HepG2 (cell line): Measurements from ENCODE around the gene DNAJC12. TPM values are rescaled to one million over a fixed set of nuclear protein-coding genes. Genes with fewer than 3 reads are reported as not detected.
A peak's percentile ranks its signal among the peaks of the same experiment; 100 is the strongest.

ENCODE experiments used
- ARID3A ChIP-seq: IDR thresholded peaks from 2 replicates; pipeline ENCODE4 v1.6.1; 2012; ENCODE audit warnings: low read depth, low read length, improper control_type of control experiment
- BORCS8-MEF2B ChIP-seq: sonication (generic); formaldehyde crosslinking; IDR thresholded peaks from 2 replicates; pipeline ENCODE4 v1.8.0; 2022; ENCODE audit warnings: mild to moderate bottlenecking, missing genetic modification reagents
- CSRNP2 ChIP-seq: sonication (generic); formaldehyde crosslinking; conservative IDR thresholded peaks from 2 replicates; pipeline ENCODE4 v1.8.0; 2022; ENCODE audit warnings: low read depth, missing genetic modification reagents
- DPF2 ChIP-seq: sonication (generic); formaldehyde crosslinking; IDR thresholded peaks from 2 replicates; pipeline ENCODE4 v1.4.0; 2020; ENCODE audit warnings: mild to moderate bottlenecking, low read depth, missing genetic modification reagents, borderline replicate concordance
- HNRNPL ChIP-seq: fragments of 200-400 bp; formaldehyde crosslinking; IDR thresholded peaks from 2 replicates; pipeline ENCODE4 v1.6.1; 2017; ENCODE audit warnings: mild to moderate bottlenecking, low read depth, low read length
- KLF12 ChIP-seq: sonication (generic); formaldehyde crosslinking; IDR thresholded peaks from 2 replicates; pipeline ENCODE4 v1.4.0; 2020; ENCODE audit warnings: missing genetic modification reagents, borderline replicate concordance
- PLSCR1 ChIP-seq: sonication (generic); formaldehyde crosslinking; IDR thresholded peaks from 2 replicates; pipeline ENCODE4 v1.5.0; 2020; ENCODE audit warnings: missing genetic modification reagents, mild to moderate bottlenecking, borderline replicate concordance
- POGK ChIP-seq: sonication (generic); formaldehyde crosslinking; conservative IDR thresholded peaks from 2 replicates; pipeline ENCODE4 v1.8.0; 2022; ENCODE audit warnings: mild to moderate bottlenecking, moderate library complexity, missing genetic modification reagents
- POLR2AphosphoS5 ChIP-seq: IDR thresholded peaks from 2 replicates; pipeline ENCODE4 v1.6.1; 2012; ENCODE audit warnings: low read depth, low read length
- SOX13 ChIP-seq, 3 experiments: fragments of 450-650 bp in 1 of 3; sonication (generic) in 1 of 3; formaldehyde crosslinking in 1 of 3; IDR thresholded peaks in 2 of 3; conservative IDR thresholded peaks in 1 of 3; 2 replicates each; pipeline versions ENCODE4 v1.5.0 to v1.6.1; 2016 to 2020; ENCODE audit warnings: antibody characterized with exemption in 1 of 3, mild to moderate bottlenecking in 1 of 3, missing compliant biosample characterization in 1 of 3, missing genetic modification reagents in 1 of 3, moderate library complexity in 1 of 3
- ZFP41 ChIP-seq: sonication (generic); formaldehyde crosslinking; IDR thresholded peaks from 2 replicates; pipeline ENCODE4 v1.4.0; 2020; ENCODE audit warnings: mild to moderate bottlenecking, missing genetic modification reagents, borderline replicate concordance
- ZNF230 ChIP-seq: sonication (generic); formaldehyde crosslinking; IDR thresholded peaks from 2 replicates; pipeline ENCODE4 v1.4.0; 2020; ENCODE audit warnings: mild to moderate bottlenecking, missing genetic modification reagents
- ZNF274 ChIP-seq: sonication (generic); formaldehyde crosslinking; IDR thresholded peaks from 2 replicates; pipeline ENCODE4 v1.5.1; 2020; ENCODE audit warnings: mild to moderate bottlenecking, missing genetic modification reagents
- ZNF331 ChIP-seq: sonication (generic); formaldehyde crosslinking; IDR thresholded peaks from 2 replicates; pipeline ENCODE4 v1.4.0; 2020; ENCODE audit warnings: missing genetic modification reagents
- ZNF354B ChIP-seq: sonication (generic); formaldehyde crosslinking; IDR thresholded peaks from 2 replicates; pipeline ENCODE4 v1.8.0; 2022; ENCODE audit warnings: mild to moderate bottlenecking, missing genetic modification reagents
- ZNF430 ChIP-seq: sonication (generic); formaldehyde crosslinking; IDR thresholded peaks from 2 replicates; pipeline ENCODE4 v1.9.0; 2021; ENCODE audit warnings: mild to moderate bottlenecking, missing genetic modification reagents
- ZNF441 ChIP-seq: sonication (generic); formaldehyde crosslinking; IDR thresholded peaks from 2 replicates; pipeline ENCODE4 v1.7.0; 2021; ENCODE audit warnings: missing genetic modification reagents, borderline replicate concordance
- ZNF556 ChIP-seq: sonication (generic); formaldehyde crosslinking; IDR thresholded peaks from 2 replicates; pipeline ENCODE4 v1.4.0; 2020; ENCODE audit warnings: mild to moderate bottlenecking, missing genetic modification reagents, borderline replicate concordance
- ZNF678 ChIP-seq: sonication (generic); formaldehyde crosslinking; IDR thresholded peaks from 2 replicates; pipeline ENCODE4 v1.4.0; 2020; ENCODE audit warnings: mild to moderate bottlenecking, missing genetic modification reagents
- ZNF691 ChIP-seq: sonication (generic); formaldehyde crosslinking; IDR thresholded peaks from 2 replicates; pipeline ENCODE4 v1.4.0; 2020; ENCODE audit warnings: missing genetic modification reagents, low read depth, mild to moderate bottlenecking, borderline replicate concordance
- polyA plus RNA-seq, 8 experiments: library from polyadenylated mRNA; depleted of rRNA in 3 of 8; stranded (reverse) in 7 of 8; unstranded in 1 of 8; fragments of >200 nt; fragmentation: Illumina TruSeq in 4 of 8; extraction: Trizol in 4 of 8; gene quantifications; 2 replicates each; pipeline versions ENCODE4 v1.2.1 to v1.2.3, GENCODE V29; 2011 to 2016; ENCODE audit warnings: low read depth in 4 of 8, missing spikeins in 1 of 8, mixed read lengths in 1 of 8; ENCODE audit not compliant: insufficient read depth in 1 of 8
- total RNA-seq, 5 experiments: library from RNA; depleted of rRNA; stranded (reverse); fragments of >200 nt; fragmentation: Illumina TruSeq; extraction: Trizol; gene quantifications; 2 replicates each; pipeline ENCODE4 v1.2.3, GENCODE V29; 2016; ENCODE audit warnings: low read depth in 1 of 5

Gene DNAJC12
- total and polyA plus RNA-seq, 2 of the 13 experiments (the other 11 are each of a cell fraction or from before 2014, with no cell fraction given), result 11.6 to 43.9 TPM

DNA sequence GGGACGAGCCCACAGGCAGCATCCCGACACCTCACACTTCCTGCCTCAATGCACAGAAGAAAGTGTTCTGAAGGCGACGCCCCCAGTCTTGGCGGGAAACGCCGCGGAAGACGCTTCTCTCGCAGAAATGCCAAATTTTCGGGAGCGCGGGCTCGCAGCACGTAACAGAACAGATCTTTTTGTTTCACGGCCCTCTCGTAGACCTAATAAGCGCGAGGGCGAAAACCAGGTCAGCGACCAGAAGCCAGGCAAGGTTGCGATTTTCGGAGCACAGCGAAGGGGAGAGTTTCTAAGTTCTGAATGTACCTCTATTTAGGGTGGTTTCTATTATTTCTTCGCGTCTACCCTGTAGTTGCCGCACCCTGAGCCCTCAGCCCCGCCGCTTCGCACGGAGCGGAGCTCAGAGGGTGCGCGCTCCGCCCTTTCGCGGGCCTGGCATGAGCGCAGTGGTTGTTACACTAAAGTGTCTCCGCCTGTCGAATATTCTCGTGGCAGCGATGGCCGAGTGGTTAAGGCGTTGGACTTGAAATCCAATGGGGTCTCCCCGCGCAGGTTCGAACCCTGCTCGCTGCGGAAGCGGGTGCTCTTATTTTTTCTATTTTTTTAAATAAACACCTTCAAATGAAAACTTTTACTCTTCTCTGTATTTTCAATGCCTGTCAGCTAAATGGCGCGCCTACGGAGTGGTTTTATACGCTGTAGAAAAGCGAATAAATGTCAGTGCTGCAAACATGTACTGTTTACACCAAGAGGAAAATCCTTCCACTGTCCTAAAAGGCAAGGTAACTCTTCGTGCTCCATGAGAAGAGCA, 73.8 kb downstream of the DNAJC12 start (continued):
- TF ChIP-seq SOX13 (IDR thresholded peaks at IDR 0.05), result no peak
- TF ChIP-seq SOX13 (CRISPR knock-in tag; conservative IDR thresholded peaks at IDR 0.05 in 1 of 2, IDR thresholded peaks at IDR 0.05 in 1 of 2), result peak in 1 of 2 experiments; percentile 36; a peak in 1 of 4 replicates
- TF ChIP-seq ARID3A, result peak; percentile 48; the same call in 1 of the 2 replicates
- TF ChIP-seq POGK, result peak; percentile 42; the same call in 1 of the 2 replicates
- peak; percentile 81 for TF ChIP-seq ZNF331 (CRISPR knock-in tag)
- TF ChIP-seq KLF12, result peak; percentile 66; the same call in 1 of the 2 replicates
- peak; percentile 58 for TF ChIP-seq ZNF274
- TF ChIP-seq PLSCR1 (CRISPR knock-in tag), result 0 out of 2 replicates have a peak, but pooled peaks have one; percentile 59
- peak; percentile 90 for TF ChIP-seq ZNF441 (CRISPR knock-in tag)
- no peak for TF ChIP-seq POLR2AphosphoS5
- no peak for TF ChIP-seq HNRNPL
- peak; percentile 78 for TF ChIP-seq ZNF230 (CRISPR knock-in tag)
- peak; percentile 82; the same call in 1 of the 2 replicates for TF ChIP-seq ZNF691 (CRISPR knock-in tag)
- no peak for TF ChIP-seq ZNF354B (CRISPR knock-in tag)
- 0 out of 2 replicates have a peak, but pooled peaks have one; percentile 22 for TF ChIP-seq ZNF678 (CRISPR knock-in tag)
- peak; percentile 75 for TF ChIP-seq ZNF556
- TF ChIP-seq ZNF430 (CRISPR knock-in tag), result peak; percentile 64; the same call in 1 of the 2 replicates
- 0 out of 2 replicates have a peak, but pooled peaks have one; percentile 49 for TF ChIP-seq ZFP41 (CRISPR knock-in tag)
- TF ChIP-seq CSRNP2 (CRISPR knock-in tag), result no peak
- TF ChIP-seq DPF2 (CRISPR knock-in tag), result no peak
- peak; percentile 78 for TF ChIP-seq BORCS8-MEF2B
